HEK293 (cell line): ENCODE data around the gene PPP1R27.

Experiments
- CTCF ChIA-PET: fragments of 350-600 bp; formaldehyde crosslinking; extraction: SDS; loops from one replicate; lab custom pipeline; 2021; ENCODE audit warnings: antibody characterized with exemption; lab: Yijun Ruan, JAX
- POLR2A ChIA-PET: fragments of 300-600 bp; formaldehyde crosslinking; extraction: SDS; loops from one replicate; lab custom pipeline; 2020; ENCODE audit warnings: antibody characterized with exemption, inconsistent platforms; lab: Yijun Ruan, JAX
- H3K27ac ChIP-seq: fragments of 200-500 bp; sonication (Bioruptor generic); 2 replicates; pipeline ENCODE4 v1.5.1; 2014; ENCODE audit warnings: low read depth, low read length, control low read depth, inconsistent platforms; ENCODE audit errors: extremely low read depth
- H3K36me3 ChIP-seq, 2 experiments: fragments of 200-500 bp in 1 of 2; sonication (Bioruptor generic) in 1 of 2; 1 replicate in 1 of 2; 2 replicates in 1 of 2; pipeline ENCODE4 v1.5.1; 2014 to 2017; ENCODE audit warnings: inconsistent platforms in 2 of 2, low read length in 2 of 2; ENCODE audit not compliant: control insufficient read depth in 2 of 2, insufficient read depth in 1 of 2
- H3K4me1 ChIP-seq: fragments of 200-500 bp; sonication (Bioruptor generic); 2 replicates; pipeline ENCODE4 v1.5.1; 2014; ENCODE audit warnings: mild to moderate bottlenecking, low read length, inconsistent platforms; ENCODE audit not compliant: control insufficient read depth, insufficient read depth
- H3K4me3 ChIP-seq: 2 replicates; pipeline ENCODE4 v1.5.1; 2011; ENCODE audit warnings: low read depth, mild to moderate bottlenecking, control low read depth, low read length, moderate library complexity
- H3K9me3 ChIP-seq: fragments of 200-500 bp; sonication (Bioruptor generic); 2 replicates; pipeline ENCODE4 v1.5.1; 2014; ENCODE audit warnings: low read depth, low read length, inconsistent platforms; ENCODE audit not compliant: control insufficient read depth, insufficient read depth
- GFI1B ChIP-seq: fragments of 450-650 bp; formaldehyde crosslinking; IDR thresholded peaks from 2 replicates; pipeline ENCODE4 v1.5.1; 2016; ENCODE audit warnings: missing biosample characterization, missing genetic modification characterization
- HOXD13 ChIP-seq: sonication (generic); formaldehyde crosslinking; IDR thresholded peaks from 2 replicates; pipeline ENCODE4 v1.8.0; 2022; ENCODE audit warnings: missing genetic modification reagents, borderline replicate concordance
- MEIS1 ChIP-seq: sonication (generic); formaldehyde crosslinking; IDR thresholded peaks from 2 replicates; pipeline ENCODE4 v1.8.1; 2022; ENCODE audit warnings: missing genetic modification reagents, mild to moderate bottlenecking, borderline replicate concordance
- YY1 ChIP-seq: fragments of 450-650 bp; formaldehyde crosslinking; IDR thresholded peaks from 2 replicates; pipeline ENCODE4 v1.5.1; 2018; ENCODE audit warnings: missing biosample characterization, missing genetic modification characterization
- YY2 ChIP-seq: fragments of 450-650 bp; formaldehyde crosslinking; IDR thresholded peaks from 2 replicates; pipeline ENCODE4 v1.5.1; 2016; ENCODE audit warnings: missing biosample characterization, missing genetic modification characterization
- ZBTB17 ChIP-seq: fragments of 450-650 bp; formaldehyde crosslinking; IDR thresholded peaks from 2 replicates; pipeline ENCODE4 v1.5.1; 2016; ENCODE audit warnings: missing biosample characterization, missing genetic modification characterization
- ZNF10 ChIP-seq: fragments of 450-650 bp; formaldehyde crosslinking; IDR thresholded peaks from 2 replicates; pipeline ENCODE4 v1.5.1; 2017; ENCODE audit warnings: missing biosample characterization, missing genetic modification characterization
- ZNF174 ChIP-seq: fragments of 450-650 bp; formaldehyde crosslinking; IDR thresholded peaks from 2 replicates; pipeline ENCODE4 v1.5.0; 2017; ENCODE audit warnings: missing biosample characterization, mild to moderate bottlenecking, missing genetic modification characterization
- ZNF202 ChIP-seq: fragments of 450-650 bp; formaldehyde crosslinking; IDR thresholded peaks from 2 replicates; pipeline ENCODE4 v1.5.1; 2016; ENCODE audit warnings: missing biosample characterization, missing genetic modification characterization, borderline replicate concordance
- ZNF211 ChIP-seq: fragments of 450-650 bp; formaldehyde crosslinking; IDR thresholded peaks from 2 replicates; pipeline ENCODE4 v1.5.1; 2016; ENCODE audit warnings: low read depth, missing biosample characterization, missing genetic modification characterization
- ZNF248 ChIP-seq: fragments of 450-650 bp; formaldehyde crosslinking; IDR thresholded peaks from 2 replicates; pipeline ENCODE4 v1.5.1; 2017; ENCODE audit warnings: missing biosample characterization, missing genetic modification characterization
- ZNF416 ChIP-seq: fragments of 450-650 bp; formaldehyde crosslinking; IDR thresholded peaks from 2 replicates; pipeline ENCODE4 v1.5.1; 2016; ENCODE audit warnings: missing biosample characterization, missing genetic modification characterization
- ZNF777 ChIP-seq: fragments of 450-650 bp; formaldehyde crosslinking; IDR thresholded peaks from 2 replicates; pipeline ENCODE4 v1.5.1; 2017; ENCODE audit warnings: missing biosample characterization, missing genetic modification characterization, borderline replicate concordance
- ZNF791 ChIP-seq: fragments of 450-650 bp; formaldehyde crosslinking; IDR thresholded peaks from 2 replicates; pipeline ENCODE4 v1.5.1; 2016; ENCODE audit warnings: missing biosample characterization, missing genetic modification characterization
- ZNF792 ChIP-seq: fragments of 450-650 bp; formaldehyde crosslinking; IDR thresholded peaks from 2 replicates; pipeline ENCODE4 v1.5.1; 2016; ENCODE audit warnings: missing biosample characterization, missing genetic modification characterization
- TF ChIP-seq, protein P1 (sequence below): fragments of 450-650 bp; formaldehyde crosslinking; IDR thresholded peaks from 2 replicates; pipeline ENCODE4 v1.5.0; 2017; ENCODE audit warnings: missing biosample characterization, missing genetic modification characterization, borderline replicate concordance
- TF ChIP-seq, protein P2 (sequence below): fragments of 450-650 bp; IDR thresholded peaks from 2 replicates; pipeline ENCODE4 v1.5.1; 2018; ENCODE audit warnings: missing biosample characterization, mild to moderate bottlenecking, missing genetic modification characterization
- TF ChIP-seq, protein P3 (sequence below): fragments of 450-650 bp; formaldehyde crosslinking; optimal IDR thresholded peaks from 2 replicates; pipeline ENCODE3; 2016; ENCODE audit warnings: missing biosample characterization, mild to moderate bottlenecking, missing genetic modification characterization
- TF ChIP-seq, protein P4 (sequence below): fragments of 450-650 bp; formaldehyde crosslinking; IDR thresholded peaks from 2 replicates; pipeline ENCODE4 v1.5.1; 2016; ENCODE audit warnings: missing biosample characterization, missing genetic modification characterization
- TF ChIP-seq, protein P5 (sequence below): sonication (generic); formaldehyde crosslinking; IDR thresholded peaks from 2 replicates; pipeline ENCODE4 v1.8.1; 2022; ENCODE audit warnings: mild to moderate bottlenecking, moderate library complexity, missing genetic modification reagents
- TF ChIP-seq, protein P6 (sequence below): fragments of 450-650 bp; formaldehyde crosslinking; IDR thresholded peaks from 2 replicates; pipeline ENCODE4 v1.5.1; 2017; ENCODE audit warnings: missing biosample characterization, missing genetic modification characterization
- TF ChIP-seq, protein P7 (sequence below): fragments of 450-650 bp; formaldehyde crosslinking; IDR thresholded peaks from 2 replicates; pipeline ENCODE4 v1.5.1; 2016; ENCODE audit warnings: missing biosample characterization, missing genetic modification characterization

Gene PPP1R27

DNA sequence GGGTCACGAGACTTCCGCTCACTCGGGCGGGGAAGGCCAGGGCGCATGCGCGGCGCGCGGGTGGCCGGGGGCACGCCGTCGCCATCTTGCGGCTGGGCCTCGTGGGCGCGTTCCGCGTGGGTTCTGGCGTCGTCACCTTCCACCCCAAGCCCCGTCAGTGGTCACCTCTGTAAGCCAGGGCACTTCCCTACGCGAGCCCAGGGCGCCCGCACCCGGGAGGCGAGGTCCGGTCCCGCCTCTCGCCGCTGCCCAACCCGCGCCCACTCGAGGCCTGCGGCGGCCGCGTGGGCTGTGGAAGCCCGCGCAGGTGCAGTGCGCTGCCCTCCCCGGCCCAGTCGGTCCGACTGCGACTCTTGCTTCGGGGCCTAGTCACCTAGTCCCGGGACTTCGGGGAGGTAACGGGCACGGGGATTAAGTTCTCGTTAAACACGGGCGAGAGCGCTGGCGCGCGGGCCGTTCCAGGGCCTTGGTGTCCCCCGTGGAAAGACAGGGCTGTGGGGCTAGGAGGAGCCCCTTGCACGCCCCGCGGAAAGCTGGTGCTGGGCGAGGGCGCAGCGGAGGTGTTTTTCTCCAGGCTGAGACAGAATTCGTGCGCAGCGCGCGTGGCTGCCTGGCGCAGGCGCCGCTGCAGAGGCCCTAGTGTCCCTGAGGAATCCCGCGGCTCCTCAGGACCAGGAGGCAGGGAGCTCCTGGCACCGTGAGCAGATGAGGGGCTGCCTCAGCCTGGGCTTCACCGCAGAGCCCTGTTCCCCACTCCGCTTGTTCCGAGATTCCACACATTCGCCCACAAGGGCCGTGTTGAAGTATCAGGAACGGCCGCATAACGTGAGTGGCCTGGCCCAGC is 36.8 kb upstream of the PPP1R27 start:
- peak overlapping the region; percentile 85 for H3K4me3 ChIP-seq
- H3K36me3 ChIP-seq, result peaks cover 4 to 35% of the 10 kb centered on the region in 2 experiments; a peak in 2 of 3 replicates
- H3K4me1 ChIP-seq, result peaks cover 17% of the 10 kb centered on the region; the same call in 1 of the 2 replicates
- H3K27ac ChIP-seq, result peak overlapping the region; percentile 100
- ChIA-PET CTCF (interaction anchor here (0.6 to 2.6 kb wide), 5 partner anchors 8 to 142 kb away, joined by 3 to 15 read pairs (median 3); no protein-coding TSS in a partner anchor), POLR2A (interaction anchor here (0.7 to 3.3 kb wide), 5 partner anchors 11 to 150 kb away, joined by 3 to 17 read pairs (median 7); partner anchors contain the start of genes ALYREF, ANAPC11 and P4HB)
- H3K9me3 ChIP-seq, result no peaks in the 10 kb centered on the region
- TF ChIP-seq, protein P1, sequence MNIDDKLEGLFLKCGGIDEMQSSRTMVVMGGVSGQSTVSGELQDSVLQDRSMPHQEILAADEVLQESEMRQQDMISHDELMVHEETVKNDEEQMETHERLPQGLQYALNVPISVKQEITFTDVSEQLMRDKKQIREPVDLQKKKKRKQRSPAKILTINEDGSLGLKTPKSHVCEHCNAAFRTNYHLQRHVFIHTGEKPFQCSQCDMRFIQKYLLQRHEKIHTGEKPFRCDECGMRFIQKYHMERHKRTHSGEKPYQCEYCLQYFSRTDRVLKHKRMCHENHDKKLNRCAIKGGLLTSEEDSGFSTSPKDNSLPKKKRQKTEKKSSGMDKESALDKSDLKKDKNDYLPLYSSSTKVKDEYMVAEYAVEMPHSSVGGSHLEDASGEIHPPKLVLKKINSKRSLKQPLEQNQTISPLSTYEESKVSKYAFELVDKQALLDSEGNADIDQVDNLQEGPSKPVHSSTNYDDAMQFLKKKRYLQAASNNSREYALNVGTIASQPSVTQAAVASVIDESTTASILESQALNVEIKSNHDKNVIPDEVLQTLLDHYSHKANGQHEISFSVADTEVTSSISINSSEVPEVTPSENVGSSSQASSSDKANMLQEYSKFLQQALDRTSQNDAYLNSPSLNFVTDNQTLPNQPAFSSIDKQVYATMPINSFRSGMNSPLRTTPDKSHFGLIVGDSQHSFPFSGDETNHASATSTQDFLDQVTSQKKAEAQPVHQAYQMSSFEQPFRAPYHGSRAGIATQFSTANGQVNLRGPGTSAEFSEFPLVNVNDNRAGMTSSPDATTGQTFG, result no peak
- TF ChIP-seq, protein P2, sequence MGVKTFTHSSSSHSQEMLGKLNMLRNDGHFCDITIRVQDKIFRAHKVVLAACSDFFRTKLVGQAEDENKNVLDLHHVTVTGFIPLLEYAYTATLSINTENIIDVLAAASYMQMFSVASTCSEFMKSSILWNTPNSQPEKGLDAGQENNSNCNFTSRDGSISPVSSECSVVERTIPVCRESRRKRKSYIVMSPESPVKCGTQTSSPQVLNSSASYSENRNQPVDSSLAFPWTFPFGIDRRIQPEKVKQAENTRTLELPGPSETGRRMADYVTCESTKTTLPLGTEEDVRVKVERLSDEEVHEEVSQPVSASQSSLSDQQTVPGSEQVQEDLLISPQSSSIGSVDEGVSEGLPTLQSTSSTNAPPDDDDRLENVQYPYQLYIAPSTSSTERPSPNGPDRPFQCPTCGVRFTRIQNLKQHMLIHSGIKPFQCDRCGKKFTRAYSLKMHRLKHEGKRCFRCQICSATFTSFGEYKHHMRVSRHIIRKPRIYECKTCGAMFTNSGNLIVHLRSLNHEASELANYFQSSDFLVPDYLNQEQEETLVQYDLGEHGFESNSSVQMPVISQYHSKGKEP (tag by site-specific recombination), result no peak
- TF ChIP-seq YY1 (tag by site-specific recombination), result peak; percentile 95
- no peak for TF ChIP-seq ZNF248
- TF ChIP-seq, protein P3, sequence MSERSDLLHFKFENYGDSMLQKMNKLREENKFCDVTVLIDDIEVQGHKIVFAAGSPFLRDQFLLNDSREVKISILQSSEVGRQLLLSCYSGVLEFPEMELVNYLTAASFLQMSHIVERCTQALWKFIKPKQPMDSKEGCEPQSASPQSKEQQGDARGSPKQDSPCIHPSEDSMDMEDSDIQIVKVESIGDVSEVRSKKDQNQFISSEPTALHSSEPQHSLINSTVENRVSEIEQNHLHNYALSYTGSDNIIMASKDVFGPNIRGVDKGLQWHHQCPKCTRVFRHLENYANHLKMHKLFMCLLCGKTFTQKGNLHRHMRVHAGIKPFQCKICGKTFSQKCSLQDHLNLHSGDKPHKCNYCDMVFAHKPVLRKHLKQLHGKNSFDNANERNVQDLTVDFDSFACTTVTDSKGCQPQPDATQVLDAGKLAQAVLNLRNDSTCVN (tag by site-specific recombination), result peak; percentile 92
- TF ChIP-seq ZNF10, result no peak
- TF ChIP-seq, protein P4, sequence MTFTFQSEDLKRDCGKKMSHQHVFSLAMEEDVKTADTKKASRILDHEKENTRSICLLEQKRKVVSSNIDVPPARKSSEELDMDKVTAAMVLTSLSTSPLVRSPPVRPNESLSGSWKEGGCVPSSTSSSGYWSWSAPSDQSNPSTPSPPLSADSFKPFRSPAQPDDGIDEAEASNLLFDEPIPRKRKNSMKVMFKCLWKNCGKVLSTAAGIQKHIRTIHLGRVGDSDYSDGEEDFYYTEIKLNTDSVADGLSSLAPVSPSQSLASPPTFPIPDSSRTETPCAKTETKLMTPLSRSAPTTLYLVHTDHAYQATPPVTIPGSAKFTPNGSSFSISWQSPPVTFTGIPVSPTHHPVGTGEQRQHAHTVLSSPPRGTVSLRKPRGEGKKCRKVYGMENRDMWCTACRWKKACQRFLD, result no peak
- TF ChIP-seq ZBTB17 (tag by site-specific recombination), result no peak
- TF ChIP-seq, protein P5, sequence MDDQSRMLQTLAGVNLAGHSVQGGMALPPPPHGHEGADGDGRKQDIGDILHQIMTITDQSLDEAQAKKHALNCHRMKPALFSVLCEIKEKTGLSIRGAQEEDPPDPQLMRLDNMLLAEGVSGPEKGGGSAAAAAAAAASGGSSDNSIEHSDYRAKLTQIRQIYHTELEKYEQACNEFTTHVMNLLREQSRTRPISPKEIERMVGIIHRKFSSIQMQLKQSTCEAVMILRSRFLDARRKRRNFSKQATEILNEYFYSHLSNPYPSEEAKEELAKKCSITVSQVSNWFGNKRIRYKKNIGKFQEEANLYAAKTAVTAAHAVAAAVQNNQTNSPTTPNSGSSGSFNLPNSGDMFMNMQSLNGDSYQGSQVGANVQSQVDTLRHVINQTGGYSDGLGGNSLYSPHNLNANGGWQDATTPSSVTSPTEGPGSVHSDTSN (CRISPR knock-in tag), result peak; percentile 67; the same call in 1 of the 2 replicates
- no peak for TF ChIP-seq ZNF777
- no peak for TF ChIP-seq MEIS1 (CRISPR knock-in tag)
- TF ChIP-seq YY2, result peak; percentile 88
- TF ChIP-seq ZNF202 (tag by site-specific recombination), result no peak
- TF ChIP-seq ZNF416, result no peak
- TF ChIP-seq, protein P6, sequence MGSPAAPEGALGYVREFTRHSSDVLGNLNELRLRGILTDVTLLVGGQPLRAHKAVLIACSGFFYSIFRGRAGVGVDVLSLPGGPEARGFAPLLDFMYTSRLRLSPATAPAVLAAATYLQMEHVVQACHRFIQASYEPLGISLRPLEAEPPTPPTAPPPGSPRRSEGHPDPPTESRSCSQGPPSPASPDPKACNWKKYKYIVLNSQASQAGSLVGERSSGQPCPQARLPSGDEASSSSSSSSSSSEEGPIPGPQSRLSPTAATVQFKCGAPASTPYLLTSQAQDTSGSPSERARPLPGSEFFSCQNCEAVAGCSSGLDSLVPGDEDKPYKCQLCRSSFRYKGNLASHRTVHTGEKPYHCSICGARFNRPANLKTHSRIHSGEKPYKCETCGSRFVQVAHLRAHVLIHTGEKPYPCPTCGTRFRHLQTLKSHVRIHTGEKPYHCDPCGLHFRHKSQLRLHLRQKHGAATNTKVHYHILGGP (tag by site-specific recombination), result no peak
- no peak for TF ChIP-seq ZNF211
- TF ChIP-seq GFI1B (tag by site-specific recombination), result no peak
- no peak; the same call in 1 of the 2 replicates for TF ChIP-seq ZNF792 (tag by site-specific recombination)
- no peak for TF ChIP-seq ZNF791 (tag by site-specific recombination)
- TF ChIP-seq, protein P7, sequence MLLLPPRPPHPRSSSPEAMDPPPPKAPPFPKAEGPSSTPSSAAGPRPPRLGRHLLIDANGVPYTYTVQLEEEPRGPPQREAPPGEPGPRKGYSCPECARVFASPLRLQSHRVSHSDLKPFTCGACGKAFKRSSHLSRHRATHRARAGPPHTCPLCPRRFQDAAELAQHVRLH (tag by site-specific recombination), result peak; percentile 23; the same call in 1 of the 2 replicates
- TF ChIP-seq ZNF174 (tag by site-specific recombination), result no peak
- no peak for TF ChIP-seq HOXD13 (CRISPR knock-in tag)
